Umbilical cord (tissue), 2 donors: ENCODE results near the gene KLHL26. TPM values are rescaled to one million over a fixed set of nuclear protein-coding genes. Genes with fewer than 3 reads are reported as not detected.

ENCODE experiments used
- DNase-seq: peaks from one replicate; pipeline ENCODE4 v3.0.0-alpha.2; 2015; ENCODE audit warnings: low spot score
- total RNA-seq: library from RNA; depleted of rRNA; stranded (reverse); fragments of >200 nt; gene quantifications from one replicate; pipeline ENCODE4 v1.2.3, GENCODE V29; 2014; ENCODE audit warnings: low replicate concordance; ENCODE audit not compliant: insufficient read depth

Gene KLHL26
- total RNA-seq, 1 donor from 2014 or later, result 4.6 TPM

DNA sequence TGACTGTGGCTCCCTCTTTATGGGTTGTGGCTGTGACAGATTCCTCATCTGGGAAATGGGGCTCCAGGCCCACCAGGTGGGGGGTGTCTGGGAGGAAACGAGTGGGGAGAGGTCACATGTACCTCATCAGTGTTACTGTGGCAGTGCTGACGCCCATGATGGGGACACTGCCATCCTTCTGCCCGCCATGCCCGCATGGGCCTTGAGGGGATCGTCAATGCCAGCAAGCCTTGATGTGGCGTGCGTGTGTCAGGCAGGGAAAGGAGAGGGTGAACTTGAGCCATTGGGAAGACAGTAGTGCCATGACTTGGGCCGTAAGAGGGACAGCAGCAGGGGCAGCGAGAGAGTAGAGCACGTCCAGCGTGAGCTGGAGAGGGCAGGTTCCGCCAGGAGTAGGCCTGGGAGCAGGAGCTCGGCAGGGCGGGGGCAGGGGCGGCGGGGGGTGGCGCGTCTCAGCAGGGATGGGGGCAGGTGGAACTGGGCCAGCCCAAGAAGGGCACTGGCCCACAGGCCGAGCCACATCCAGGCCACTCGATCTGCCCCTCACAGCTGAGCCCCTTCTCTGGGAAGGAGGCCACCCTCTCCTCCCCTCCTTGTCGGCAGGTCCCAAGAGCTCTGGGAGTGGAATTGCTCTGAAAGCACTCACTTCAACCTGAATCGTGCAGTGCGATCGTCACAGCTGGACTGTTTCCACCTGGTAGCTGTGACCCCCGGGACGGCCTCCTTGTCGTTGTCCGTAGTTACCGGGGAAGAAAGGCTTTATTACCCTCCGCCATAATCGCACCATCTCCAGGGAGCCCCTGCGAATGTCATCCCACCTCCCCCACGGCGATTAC lies 9.9 kb downstream of the KLHL26 start:
- DNase-seq, result no peak

DNA sequence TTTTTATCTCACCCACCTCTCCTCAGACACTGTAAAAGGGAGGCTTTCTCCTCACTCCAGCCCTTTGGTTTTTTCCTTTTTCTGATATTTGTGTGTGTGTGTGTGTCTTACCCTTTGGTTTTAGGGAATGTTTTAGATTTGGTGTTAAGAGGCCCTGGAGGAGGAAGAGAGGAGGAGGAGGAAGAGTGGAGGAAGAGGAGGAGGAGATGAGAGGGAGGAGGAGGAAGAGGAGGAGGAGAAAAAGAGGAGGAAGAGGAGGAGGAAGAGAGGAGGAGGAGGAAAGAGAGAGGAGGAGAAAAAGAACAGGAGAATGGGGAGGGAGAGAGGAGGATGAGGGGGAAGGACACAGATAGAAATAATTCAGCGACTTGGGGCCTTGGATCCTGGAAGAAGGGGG lies 10.5 kb downstream of the KLHL26 start:
- no peak for DNase-seq

- no peak for DNase-seq
These were observed 11.0 kb downstream of the KLHL26 start for GRCh38 chr19:18647807-18648206.

DNA sequence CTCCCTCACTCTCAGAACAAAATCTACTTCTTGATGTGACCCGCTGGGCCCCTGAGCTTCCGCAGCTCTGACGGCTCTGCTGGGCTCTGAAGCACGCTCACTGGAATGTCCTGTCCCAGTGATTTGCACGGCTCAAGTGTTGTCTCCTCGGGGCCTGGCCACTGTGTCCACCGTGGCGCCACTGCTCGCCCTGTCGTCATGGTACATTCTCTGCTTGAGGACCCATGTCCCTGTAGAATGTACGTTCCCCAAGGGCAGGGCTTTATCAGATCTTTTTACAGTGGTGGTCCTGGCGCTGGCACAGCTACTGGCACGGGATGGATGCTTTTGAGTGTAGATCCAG lies 12.1 kb downstream of the KLHL26 start:
- peak; percentile 59 for DNase-seq

GRCh38 chr19:18649371-18650020 lies 12.7 kb downstream of the KLHL26 start:
- DNase-seq, result peak; percentile 67

GRCh38 chr19:18650021-18650390 lies 13.2 kb downstream of the KLHL26 start:
- DNase-seq, result no peak

DNA sequence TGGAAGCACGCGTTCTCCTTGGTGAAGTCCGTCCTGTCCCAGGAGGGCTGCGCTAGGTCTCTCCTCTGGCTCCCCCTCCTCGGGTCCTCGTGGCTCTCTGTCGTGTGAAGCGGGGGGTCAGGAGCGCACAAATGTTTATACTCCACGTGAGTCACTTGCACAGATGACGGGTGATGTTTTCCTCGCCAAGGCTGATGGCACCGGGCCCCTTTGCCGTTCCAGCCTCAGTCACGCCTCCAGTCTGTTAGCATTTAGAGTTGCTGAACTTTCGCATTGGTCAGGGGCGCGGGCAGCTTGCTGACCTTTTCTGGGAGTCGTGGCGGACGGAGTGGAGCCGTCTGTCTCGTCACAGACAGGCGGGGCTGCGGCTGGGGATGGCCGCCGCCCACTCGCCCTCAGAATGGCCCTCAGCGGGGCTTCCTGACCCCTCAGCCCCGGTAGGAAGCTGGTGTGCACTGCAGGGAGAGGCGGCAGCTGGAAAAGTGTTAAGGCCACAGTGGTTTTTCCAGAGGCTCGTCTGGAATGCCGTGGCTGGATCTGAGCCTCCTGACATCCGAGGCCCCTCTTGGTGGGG lies 13.7 kb downstream of the KLHL26 start:
- DNase-seq, result no peak

DNA sequence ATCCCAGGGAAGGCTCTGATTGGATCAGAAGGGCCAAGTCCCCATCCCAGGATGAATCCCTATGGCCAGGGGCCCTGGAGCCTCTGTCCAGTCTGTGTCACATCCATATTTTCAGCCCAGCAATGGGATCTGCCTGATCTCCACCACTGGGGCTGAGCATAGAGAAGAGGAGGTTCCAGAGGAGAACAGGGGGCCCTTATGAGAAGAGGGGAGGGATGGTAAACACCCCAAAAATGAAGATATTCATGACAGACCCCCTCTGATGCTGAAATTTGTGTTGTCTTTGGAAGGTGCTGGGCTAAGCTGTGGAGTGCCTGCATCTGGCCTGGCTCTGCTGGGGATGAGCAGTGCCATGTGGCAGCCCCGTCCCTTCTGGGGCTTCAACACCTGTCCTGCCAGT lies 14.5 kb downstream of the KLHL26 start:
- no peak for DNase-seq

DNA sequence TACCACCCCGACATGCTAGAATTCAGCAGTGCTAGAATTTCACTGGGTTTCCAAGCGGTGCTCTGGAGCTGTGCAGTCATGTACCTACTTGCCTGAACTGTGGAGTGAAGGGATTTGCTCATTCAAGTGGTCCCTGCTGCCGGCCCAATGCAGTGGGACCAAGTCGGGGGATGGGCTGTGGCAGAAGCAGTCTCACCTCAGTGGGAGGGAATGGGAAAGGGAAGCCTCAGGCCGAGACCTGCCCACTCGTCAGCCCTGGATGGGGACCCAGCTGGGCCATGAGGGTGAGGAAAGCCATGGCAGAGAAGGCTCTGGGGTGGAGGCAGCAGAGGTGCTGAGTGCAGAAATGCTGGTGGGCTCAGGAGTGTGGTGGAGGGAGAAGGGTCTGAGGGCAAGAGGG lies 14.9 kb downstream of the KLHL26 start:
- DNase-seq, result no peak

DNA sequence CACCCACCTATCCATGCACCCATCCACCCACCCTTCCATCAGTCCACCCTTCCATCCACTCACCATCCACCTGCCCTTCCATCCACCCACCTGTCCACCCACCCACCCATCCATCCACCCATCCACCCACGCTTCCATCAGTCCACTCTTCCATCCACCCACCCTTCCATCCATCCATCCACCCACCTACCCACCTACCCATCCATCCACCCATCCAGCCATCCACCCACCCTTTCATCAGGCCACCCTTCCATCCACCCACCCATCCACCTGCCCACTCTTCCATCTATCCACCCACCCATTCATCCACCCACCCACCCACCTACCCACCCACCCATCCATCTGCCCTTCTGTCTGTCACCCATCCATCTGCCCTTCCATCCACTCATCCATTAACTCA lies 17.0 kb downstream of the KLHL26 start:
- no peak for DNase-seq

GRCh38 chr19:18654469-18654868 lies 17.6 kb downstream of the KLHL26 start:
- DNase-seq, result no peak

DNA sequence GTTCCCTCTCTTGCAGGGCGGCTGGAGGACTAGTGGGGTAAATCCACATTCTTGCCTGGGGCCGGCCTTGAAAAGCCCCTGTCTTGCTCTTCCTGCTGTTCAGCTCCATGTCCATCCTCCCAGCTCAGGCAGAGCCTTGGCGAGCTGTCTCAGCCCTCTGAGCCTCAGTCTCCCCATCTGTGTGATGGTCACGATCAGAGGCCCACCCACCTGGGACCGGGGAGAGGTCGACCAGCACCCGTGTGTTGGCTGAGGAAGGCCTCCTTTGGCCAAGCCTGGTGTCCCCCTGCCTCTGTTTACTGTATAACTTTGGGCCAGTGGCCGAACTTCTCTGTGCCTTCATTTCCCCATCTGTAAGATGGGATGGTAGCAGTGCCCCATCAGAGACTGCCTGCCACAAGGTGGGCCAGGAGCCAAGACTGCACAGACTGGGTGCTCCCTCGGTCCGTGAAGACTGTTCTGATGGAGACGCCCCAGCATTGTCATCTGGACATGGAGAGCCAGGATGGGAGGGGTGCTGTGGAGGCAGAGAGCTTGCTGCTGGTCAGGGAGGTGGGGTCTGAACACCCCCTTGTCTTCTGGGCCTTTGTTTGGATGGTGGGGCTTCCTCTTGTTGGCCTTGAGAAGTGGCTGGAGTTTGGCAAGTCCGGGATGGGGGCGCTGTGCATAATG lies 18.5 kb downstream of the KLHL26 start:
- no peak for DNase-seq

- no peak for DNase-seq
These were observed 19.7 kb downstream of the KLHL26 start for GRCh38 chr19:18656337-18657086.

DNA sequence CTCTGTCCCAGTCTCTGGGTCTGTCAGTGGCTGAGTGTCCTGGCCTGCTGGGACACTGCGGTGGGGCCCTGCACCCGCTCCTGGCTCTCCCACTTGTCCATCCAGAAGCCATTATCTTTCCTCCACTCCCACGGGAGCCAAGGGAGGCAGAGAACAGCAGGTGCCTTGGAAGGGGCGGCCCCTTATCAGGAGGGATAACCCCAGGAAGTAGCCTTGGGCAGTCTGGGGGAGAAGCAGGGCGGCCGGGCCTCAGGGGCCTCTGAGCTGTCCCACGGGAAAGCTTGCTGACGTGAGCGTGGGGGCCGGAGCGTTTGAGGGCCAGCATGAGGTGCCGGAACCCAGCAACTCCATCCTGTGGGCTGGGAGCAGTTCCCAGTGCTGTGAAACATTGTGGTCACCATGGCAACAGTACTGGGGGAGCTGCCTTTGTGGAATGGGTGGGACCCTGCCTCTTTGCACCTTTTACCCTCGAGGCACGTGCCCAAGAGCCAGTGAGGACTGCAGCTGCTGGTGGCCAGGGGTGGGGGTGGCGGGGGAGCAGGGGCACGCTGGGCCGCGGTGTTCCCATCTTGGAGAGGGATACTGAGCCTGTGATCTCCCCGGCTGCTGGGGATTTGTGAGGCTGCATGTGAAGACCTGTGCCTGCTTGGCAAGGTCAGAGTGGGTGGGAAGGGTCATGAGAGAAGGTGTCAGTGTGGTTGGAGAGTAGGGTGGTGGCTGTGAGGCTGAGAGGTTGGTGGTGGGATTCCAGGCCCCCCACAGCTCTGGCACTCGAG lies 20.9 kb downstream of the KLHL26 start:
- DNase-seq, result peak; percentile 55

DNA sequence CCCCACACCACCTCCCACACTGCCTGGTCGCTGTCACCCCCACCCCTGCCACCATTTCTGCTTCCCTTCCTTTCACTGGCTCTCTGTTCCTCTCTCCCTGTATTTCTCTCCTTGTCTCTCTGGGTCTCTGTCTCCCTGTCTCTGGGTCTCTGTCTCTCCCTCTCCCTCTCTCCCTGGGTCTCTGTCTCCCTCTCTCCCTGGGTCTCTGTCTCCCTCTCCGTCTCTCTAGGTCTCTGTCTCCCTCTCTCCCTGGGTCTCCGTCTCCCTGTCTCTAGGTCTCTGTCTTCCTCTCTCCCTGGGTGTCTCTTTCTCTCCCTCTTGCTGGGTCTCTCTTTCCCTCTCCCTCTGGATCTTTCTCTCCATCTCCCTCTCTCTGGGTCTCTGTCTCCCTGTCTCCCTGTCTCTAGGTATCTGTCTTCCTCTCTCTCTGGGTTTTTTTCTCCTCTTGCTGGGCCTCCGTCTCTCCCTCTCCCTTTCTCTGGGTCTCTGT lies 21.6 kb downstream of the KLHL26 start:
- DNase-seq, result no peak

GRCh38 chr19:18659281-18660050 lies 22.6 kb downstream of the KLHL26 start:
- DNase-seq, result no peak

DNA sequence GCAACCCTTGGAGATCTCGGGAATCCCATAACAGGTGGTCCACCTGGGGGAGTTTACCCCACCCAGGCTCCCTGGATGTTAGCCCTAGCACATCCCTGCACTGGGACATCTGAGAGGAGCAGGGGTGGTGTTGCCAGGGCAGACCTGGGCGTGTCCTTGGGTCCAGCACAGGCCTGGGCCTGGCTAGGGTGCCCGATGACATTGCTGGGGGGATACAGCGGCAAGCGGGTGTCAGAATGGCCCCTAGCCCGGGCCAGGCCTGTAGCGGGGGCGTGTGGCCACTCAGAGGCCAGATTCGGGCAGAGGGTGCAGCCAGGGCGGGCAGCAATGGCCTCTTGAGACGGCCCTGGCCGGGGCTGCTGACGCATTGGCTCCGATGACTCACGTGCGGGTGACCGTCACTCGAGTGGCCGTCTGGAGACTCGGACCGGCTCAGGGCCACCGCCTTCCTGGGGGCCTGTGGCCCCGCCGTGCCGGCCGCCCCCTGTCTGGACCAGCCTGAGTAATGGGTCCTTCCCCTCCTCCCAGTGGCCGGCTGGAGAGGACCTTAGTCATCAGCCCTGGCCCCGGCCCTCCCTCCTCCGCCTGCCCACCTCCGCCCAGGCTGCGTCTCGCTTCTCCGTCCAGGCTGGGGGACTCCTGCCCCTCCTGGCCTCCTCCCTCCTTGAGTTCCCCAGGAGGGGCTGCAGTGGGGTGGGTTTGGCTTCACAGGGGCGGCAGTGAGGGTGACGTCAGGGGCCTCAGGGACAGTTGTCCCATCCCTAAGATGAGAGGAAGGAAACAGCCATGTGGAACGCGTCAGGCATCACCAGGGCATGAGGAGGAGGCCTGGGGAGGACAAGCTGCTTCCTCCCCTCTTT lies 23.5 kb downstream of the KLHL26 start:
- no peak for DNase-seq

- no peak for DNase-seq
These were observed 24.3 kb downstream of the KLHL26 start for GRCh38 chr19:18660939-18661670.
